PFSK-1 (cell line): ENCODE results near the gene GFER.

Experiments used
- FOXP2 ChIP-seq: optimal IDR thresholded peaks from 2 replicates; pipeline ENCODE3; 2011; ENCODE audit warnings: borderline replicate concordance, control low read depth, inconsistent platforms; ENCODE audit not compliant: insufficient read depth; ENCODE audit errors: extremely low read length, extremely low read depth
- POLR2AphosphoS5 ChIP-seq: IDR thresholded peaks from 2 replicates; pipeline ENCODE4 v1.6.1; 2012; ENCODE audit warnings: low read depth, mild to moderate bottlenecking, control low read depth, low read length, moderate library complexity
- REST ChIP-seq, 2 experiments: IDR thresholded peaks; 2 replicates each; pipeline versions ENCODE4 v1.6.1 to v1.8.0; 2011 to 2012; ENCODE audit warnings: low read depth in 2 of 2, low read length in 2 of 2, control low read depth in 1 of 2, inconsistent platforms in 1 of 2, mild to moderate bottlenecking in 1 of 2, moderate library complexity in 1 of 2; ENCODE audit not compliant: insufficient read depth in 1 of 2
- SIN3A ChIP-seq: IDR thresholded peaks from 2 replicates; pipeline ENCODE4 v1.6.1; 2012; ENCODE audit warnings: mild to moderate bottlenecking, low read length, moderate library complexity, borderline replicate concordance; ENCODE audit not compliant: insufficient read depth
- TAF1 ChIP-seq: IDR thresholded peaks from 2 replicates; pipeline ENCODE4 v1.6.1; 2012; ENCODE audit warnings: low read length, control low read depth, borderline replicate concordance; ENCODE audit not compliant: insufficient read depth

GFER gene

GRCh38 chr16:2027024-2028010, 43.3 kb downstream of the GFER start:
- no peak for TF ChIP-seq FOXP2
- 0 out of 4 replicates have a peak, but pooled peaks of 1 of the 2 experiments have one; percentile 32 for TF ChIP-seq REST (IDR thresholded peaks at IDR 0.05; ENCODE audit: insufficient read depth in 1 of 2, low read depth in 2 of 2, low read length in 2 of 2)

GRCh38 chr16:2028146-2028545, 44.2 kb downstream of the GFER start:
- TF ChIP-seq REST (IDR thresholded peaks at IDR 0.05; ENCODE audit: insufficient read depth in 1 of 2, low read depth in 2 of 2, low read length in 2 of 2) (no peak), SIN3A (no peak), TAF1 (no peak), POLR2AphosphoS5 (no peak), FOXP2 (no peak)

GRCh38 chr16:2028620-2029220, 44.7 kb downstream of the GFER start:
- TF ChIP-seq POLR2AphosphoS5 (no peak), FOXP2 (no peak), SIN3A (no peak)

- TF ChIP-seq POLR2AphosphoS5 (no peak), TAF1 (no peak), SIN3A (no peak), REST (IDR thresholded peaks at IDR 0.05; ENCODE audit: insufficient read depth in 1 of 2, low read depth in 2 of 2, low read length in 2 of 2) (no peak), FOXP2 (no peak)
Measured at GRCh38 chr16:2029350-2029749, 45.4 kb downstream of the GFER start.

GRCh38 chr16:2030036-2030435, 46.0 kb downstream of the GFER start:
- TF ChIP-seq SIN3A (no peak), POLR2AphosphoS5 (no peak)

GRCh38 chr16:2031081-2031577, 47.1 kb downstream of the GFER start:
- TF ChIP-seq POLR2AphosphoS5 (no peak), TAF1 (no peak), FOXP2 (no peak), SIN3A (no peak), REST (IDR thresholded peaks at IDR 0.05; ENCODE audit: insufficient read depth in 1 of 2, low read depth in 2 of 2, low read length in 2 of 2) (no peak)
